DND-41 (cell line): ENCODE measurements around the gene FBXO9.

Source experiments
- CTCF ChIP-seq: IDR thresholded peaks from 2 replicates; pipeline ENCODE4 v1.5.1; 2012; ENCODE audit warnings: borderline replicate concordance, low read length, moderate library complexity, mild to moderate bottlenecking; ENCODE audit not compliant: poor library complexity, severe bottlenecking; ENCODE audit errors: extremely low read depth
- EZH2 ChIP-seq: IDR thresholded peaks from 3 replicates; pipeline ENCODE4 v1.6.1; 2012; ENCODE audit warnings: borderline replicate concordance, low read depth, mild to moderate bottlenecking, moderate library complexity, low read length, inconsistent platforms; ENCODE audit not compliant: severe bottlenecking

- TF ChIP-seq EZH2 = no peak
- no peak for TF ChIP-seq CTCF
Observed at GRCh38 chr6:53125276-53125675, 60.1 kb downstream of the FBXO9 start.
